B cell (primary cell): ENCODE data around the gene CNGB1.

Source experiments
- EZH2 ChIP-seq: IDR thresholded peaks from 2 replicates; pipeline ENCODE4 v1.6.1; 2012; ENCODE audit warnings: borderline replicate concordance, low read depth, mild to moderate bottlenecking, moderate library complexity, low read length; ENCODE audit not compliant: insufficient read depth, poor library complexity, severe bottlenecking
- TF ChIP-seq, protein P1 (sequence below): fragments of 200-600 bp; IDR thresholded peaks from one replicate; pipeline ENCODE4 v1.8.0; 2022; ENCODE audit warnings: antibody characterized with exemption, mild to moderate bottlenecking

DNA sequence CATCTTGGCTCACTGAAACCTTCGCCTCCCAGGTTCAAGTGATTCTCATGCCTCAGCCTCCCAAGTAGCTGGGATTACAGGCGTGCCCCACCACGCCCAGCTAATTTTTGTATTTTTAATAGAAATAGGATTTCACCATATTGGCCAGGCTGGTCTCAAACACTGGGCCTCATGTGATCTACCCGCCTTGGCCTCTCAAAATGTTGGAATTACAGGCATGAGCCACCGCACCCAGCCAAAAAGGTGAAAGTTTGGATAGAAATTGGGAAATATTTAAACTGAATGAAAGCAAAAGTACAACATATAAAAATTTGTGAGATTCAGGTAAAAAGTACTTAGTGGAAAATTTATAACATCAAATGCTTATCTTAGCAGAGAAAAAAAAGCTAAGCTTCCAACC, 115.7 kb downstream of the CNGB1 start:
- TF ChIP-seq, protein P1, sequence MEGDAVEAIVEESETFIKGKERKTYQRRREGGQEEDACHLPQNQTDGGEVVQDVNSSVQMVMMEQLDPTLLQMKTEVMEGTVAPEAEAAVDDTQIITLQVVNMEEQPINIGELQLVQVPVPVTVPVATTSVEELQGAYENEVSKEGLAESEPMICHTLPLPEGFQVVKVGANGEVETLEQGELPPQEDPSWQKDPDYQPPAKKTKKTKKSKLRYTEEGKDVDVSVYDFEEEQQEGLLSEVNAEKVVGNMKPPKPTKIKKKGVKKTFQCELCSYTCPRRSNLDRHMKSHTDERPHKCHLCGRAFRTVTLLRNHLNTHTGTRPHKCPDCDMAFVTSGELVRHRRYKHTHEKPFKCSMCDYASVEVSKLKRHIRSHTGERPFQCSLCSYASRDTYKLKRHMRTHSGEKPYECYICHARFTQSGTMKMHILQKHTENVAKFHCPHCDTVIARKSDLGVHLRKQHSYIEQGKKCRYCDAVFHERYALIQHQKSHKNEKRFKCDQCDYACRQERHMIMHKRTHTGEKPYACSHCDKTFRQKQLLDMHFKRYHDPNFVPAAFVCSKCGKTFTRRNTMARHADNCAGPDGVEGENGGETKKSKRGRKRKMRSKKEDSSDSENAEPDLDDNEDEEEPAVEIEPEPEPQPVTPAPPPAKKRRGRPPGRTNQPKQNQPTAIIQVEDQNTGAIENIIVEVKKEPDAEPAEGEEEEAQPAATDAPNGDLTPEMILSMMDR = no peak
- no peak for TF ChIP-seq EZH2
